GM10266 (cell line): ENCODE results near the gene PITPNM3.

Source experiments
- DNase-seq: peaks from one replicate; pipeline ENCODE4 v3.0.0; 2012; ENCODE audit errors: extremely low spot score
- TF ChIP-seq, protein P1 (sequence below): IDR thresholded peaks from 2 replicates; pipeline ENCODE4 v1.5.1; 2012; ENCODE audit warnings: mild to moderate bottlenecking, low read depth; ENCODE audit not compliant: control insufficient read depth, insufficient read depth; ENCODE audit errors: missing control alignments

PITPNM3 gene

DNA sequence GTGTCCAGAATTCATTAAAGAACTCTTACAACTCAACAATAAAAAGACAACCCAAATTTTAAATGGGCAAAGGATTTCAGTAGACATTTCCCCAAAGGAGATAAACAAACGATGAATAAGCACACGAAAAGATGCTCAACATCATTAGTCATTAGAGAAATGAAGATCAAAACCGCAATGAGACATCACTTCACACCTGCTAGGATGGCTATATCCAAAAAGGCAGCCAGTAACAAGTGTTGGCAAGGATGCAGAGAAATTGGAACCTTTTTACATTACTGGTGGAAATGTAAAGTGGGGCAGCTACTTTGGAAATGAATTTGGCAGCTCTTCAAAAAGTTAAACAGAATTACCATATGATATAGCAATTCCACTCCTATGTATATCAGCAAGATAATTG is 42.0 kb downstream of the PITPNM3 start:
- no peak for DNase-seq

DNA sequence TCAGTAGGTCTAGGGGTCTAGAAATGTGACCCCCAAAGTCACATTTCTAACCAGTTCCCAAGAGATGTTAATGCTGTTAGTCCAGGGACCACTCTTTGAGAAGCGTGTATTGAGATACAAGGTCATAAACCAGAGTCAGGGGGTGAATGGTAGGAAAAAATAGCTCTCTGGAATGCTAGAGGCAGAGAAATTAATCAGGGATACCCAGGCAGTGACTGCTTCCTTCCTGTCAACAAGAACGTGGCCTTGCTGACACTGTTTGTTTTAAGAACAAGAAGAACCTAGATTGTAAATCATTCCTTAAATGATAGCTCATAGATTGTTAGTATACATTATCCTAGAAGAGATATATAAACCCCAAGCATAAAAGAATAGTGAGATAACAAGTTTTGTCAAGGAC is 43.8 kb downstream of the PITPNM3 start:
- DNase-seq: no peak
- TF ChIP-seq, protein P1, sequence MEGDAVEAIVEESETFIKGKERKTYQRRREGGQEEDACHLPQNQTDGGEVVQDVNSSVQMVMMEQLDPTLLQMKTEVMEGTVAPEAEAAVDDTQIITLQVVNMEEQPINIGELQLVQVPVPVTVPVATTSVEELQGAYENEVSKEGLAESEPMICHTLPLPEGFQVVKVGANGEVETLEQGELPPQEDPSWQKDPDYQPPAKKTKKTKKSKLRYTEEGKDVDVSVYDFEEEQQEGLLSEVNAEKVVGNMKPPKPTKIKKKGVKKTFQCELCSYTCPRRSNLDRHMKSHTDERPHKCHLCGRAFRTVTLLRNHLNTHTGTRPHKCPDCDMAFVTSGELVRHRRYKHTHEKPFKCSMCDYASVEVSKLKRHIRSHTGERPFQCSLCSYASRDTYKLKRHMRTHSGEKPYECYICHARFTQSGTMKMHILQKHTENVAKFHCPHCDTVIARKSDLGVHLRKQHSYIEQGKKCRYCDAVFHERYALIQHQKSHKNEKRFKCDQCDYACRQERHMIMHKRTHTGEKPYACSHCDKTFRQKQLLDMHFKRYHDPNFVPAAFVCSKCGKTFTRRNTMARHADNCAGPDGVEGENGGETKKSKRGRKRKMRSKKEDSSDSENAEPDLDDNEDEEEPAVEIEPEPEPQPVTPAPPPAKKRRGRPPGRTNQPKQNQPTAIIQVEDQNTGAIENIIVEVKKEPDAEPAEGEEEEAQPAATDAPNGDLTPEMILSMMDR: no peak

More for the DNA sequence above, 42.0 kb downstream of the PITPNM3 start:
- TF ChIP-seq, protein P1: no peak

DNA sequence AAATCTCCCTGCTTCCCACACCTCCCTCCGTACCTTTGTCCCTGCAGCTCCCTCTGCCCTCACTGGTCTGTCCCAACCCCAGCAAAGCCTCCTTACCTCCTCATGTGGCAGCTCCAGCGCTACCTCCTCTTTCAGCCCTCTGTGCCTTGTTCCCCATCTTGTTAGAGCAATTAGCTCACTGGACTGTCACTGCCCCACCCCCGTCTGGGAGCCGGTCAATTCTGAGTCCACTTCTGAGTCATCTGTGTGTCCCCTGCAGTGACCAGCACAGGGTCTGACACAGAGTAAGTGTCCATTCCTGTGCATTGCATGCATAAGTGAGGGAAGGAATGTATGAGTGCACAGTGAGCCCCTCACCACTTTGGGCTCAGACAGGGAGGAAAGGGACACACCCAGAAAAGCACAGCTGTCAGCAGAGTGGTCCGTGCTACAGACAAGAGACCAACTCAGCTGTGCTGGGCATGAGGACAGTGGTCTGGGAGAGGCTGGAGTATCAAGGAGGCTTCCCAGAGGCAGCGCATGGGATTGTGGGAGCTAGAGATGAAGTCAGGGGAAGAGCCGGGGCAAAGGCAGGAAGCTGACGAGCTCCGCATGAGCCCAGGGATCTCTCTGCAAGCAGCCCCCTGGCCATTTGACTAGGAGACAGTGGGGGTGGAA is 45.9 kb downstream of the PITPNM3 start:
- TF ChIP-seq, protein P1: no peak
- no peak for DNase-seq

DNA sequence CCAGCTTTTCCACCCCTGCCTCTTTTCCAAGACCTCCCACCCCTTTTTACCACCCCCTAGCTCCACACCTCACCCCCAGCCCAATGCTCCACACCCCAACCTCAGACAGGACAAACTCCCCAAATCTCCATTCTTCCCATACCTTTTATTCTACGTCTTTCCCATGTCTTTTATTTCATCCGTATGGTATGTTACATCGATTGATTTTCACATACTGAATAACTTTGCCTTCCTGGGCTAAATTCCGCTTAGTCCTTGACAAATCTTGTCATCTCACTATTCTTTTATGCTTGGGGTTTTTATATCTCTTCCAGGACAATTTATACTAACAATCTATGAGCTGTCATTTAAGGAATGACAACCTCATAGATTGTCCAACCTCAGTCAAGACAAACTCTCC is 46.4 kb downstream of the PITPNM3 start:
- no peak for DNase-seq
- TF ChIP-seq, protein P1: no peak

DNA sequence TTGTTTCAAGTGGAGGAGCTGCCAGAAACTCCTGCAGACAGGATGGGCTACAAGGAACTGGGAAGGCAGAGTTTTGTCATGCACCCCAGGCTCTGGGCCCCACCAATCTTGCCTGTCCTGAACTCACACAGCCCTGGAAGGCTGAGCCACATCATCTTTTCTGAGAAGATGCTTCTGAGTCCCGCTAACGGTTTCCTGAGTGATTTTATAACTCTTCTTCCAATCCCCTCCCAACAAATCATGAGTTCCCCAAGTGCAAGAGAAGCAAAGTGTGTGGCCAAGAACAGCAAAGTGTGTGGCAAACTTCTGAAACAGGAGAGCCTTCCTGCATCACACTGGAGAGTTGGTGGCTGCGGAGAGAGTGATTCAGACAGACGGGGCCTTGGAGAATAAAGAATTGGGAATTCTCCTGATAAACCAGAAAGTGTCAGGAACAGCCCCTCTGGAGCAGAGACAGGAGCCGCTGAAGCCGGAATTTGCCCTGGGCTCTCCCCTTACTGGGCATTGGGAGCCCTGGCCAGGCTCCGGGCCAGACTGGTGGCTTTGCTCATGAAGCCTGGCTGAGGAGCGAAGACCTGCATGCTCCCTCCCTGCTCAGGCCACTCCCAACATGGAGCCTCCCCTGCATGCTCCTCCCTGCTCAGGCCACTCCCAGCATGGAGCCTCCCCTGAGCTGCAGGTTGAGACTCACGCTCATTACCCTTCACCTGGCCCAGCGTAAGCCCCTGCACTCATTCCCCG is 47.2 kb downstream of the PITPNM3 start:
- TF ChIP-seq, protein P1: no peak

DNA sequence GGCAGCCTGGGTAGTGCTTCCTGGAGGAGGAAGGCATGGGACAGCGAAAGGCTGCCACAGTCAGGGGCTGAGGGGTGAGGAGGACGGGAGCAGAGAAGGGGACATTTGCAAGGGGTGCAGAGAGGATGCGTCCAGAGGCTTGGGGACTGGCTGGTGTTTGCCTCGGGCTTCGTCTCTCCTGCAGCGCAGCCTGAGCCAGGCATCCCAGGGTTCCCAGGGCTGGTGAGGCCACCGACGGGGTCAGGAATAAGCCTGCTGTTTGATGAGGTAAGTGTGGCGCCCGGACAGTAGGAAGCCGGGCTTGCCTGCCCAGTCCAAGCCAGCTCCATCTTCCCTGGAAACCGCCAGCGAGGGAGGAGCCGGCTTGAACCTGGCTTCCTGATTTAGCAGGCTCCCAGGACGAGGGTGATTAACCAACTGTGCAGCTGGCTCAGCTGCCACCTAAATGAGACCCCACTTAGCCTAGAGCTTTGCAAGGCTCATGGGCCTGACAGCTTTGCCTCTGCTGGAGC is 47.8 kb downstream of the PITPNM3 start:
- TF ChIP-seq, protein P1: no peak
- DNase-seq: no peak

More for the DNA sequence above, 47.2 kb downstream of the PITPNM3 start:
- DNase-seq: no peak

DNA sequence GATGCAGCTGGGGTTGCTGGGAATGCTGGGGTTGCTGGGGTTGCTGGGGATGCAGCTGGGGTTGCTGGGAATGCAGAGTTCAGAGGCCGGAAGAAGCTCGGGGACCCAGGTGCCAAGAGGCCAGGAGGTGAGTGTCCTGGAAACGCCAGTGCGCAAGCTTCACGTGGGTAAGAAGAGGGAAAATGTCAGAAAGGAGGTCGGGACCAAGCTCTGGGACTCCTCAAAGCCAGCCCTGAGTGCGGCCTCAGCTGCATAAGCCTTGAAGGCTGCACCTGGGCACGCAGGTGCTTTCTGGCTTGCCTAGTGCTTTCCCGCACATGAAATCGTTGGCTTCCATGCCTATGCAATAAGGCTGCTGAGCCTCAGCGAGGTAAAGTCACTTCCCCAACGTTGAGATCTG is 48.3 kb downstream of the PITPNM3 start:
- no peak for DNase-seq
- TF ChIP-seq, protein P1: no peak
